HepG2 (cell line): Measurements from ENCODE around the gene MTA3. TPM values are rescaled to one million over a fixed set of nuclear protein-coding genes. Genes with fewer than 3 reads are reported as not detected.

ENCODE experiments used
- CEBPB ChIP-seq: IDR thresholded peaks from 2 replicates; pipeline ENCODE4 v1.6.1; 2011; ENCODE audit warnings: low read depth, low read length, improper control_type of control experiment, borderline replicate concordance
- HOXA9 ChIP-seq: sonication (generic); formaldehyde crosslinking; IDR thresholded peaks from 2 replicates; pipeline ENCODE4 v1.8.1; 2022; ENCODE audit warnings: missing genetic modification reagents, mild to moderate bottlenecking, moderate library complexity, borderline replicate concordance
- IKZF5 ChIP-seq: IDR thresholded peaks from 2 replicates; pipeline ENCODE4 v1.6.1; 2018; ENCODE audit warnings: missing genetic modification reagents, mild to moderate bottlenecking, missing compliant biosample characterization
- MED1 ChIP-seq: sonication (generic); formaldehyde crosslinking; IDR thresholded peaks from 2 replicates; pipeline ENCODE4 v1.4.0; 2020; ENCODE audit warnings: missing genetic modification reagents
- NAIF1 ChIP-seq: sonication (generic); formaldehyde crosslinking; IDR thresholded peaks from 2 replicates; pipeline ENCODE4 v1.5.0; 2020; ENCODE audit warnings: mild to moderate bottlenecking, missing genetic modification reagents, borderline replicate concordance
- NR2F1 ChIP-seq, 2 experiments: fragments of 450-650 bp in 1 of 2; formaldehyde crosslinking in 1 of 2; IDR thresholded peaks; 2 replicates each; pipeline versions ENCODE4 v1.5.0 to v1.6.1; 2016 to 2020; ENCODE audit warnings: mild to moderate bottlenecking in 1 of 2, missing compliant biosample characterization in 1 of 2, missing genetic modification reagents in 1 of 2, moderate library complexity in 1 of 2
- SNAPC2 ChIP-seq: sonication (generic); formaldehyde crosslinking; IDR thresholded peaks from 2 replicates; pipeline ENCODE4 v1.8.1; 2022; ENCODE audit warnings: mild to moderate bottlenecking, missing genetic modification reagents
- ZBTB7B ChIP-seq: sonication (generic); formaldehyde crosslinking; IDR thresholded peaks from 2 replicates; pipeline ENCODE4 v1.4.0; 2020; ENCODE audit warnings: missing genetic modification reagents
- ZNF292 ChIP-seq: sonication (generic); formaldehyde crosslinking; IDR thresholded peaks from 2 replicates; pipeline ENCODE4 v1.8.1; 2022; ENCODE audit warnings: mild to moderate bottlenecking, low read depth, missing genetic modification reagents, borderline replicate concordance
- ZNF710 ChIP-seq: sonication (generic); formaldehyde crosslinking; IDR thresholded peaks from 2 replicates; pipeline ENCODE4 v1.5.0; 2020; ENCODE audit warnings: mild to moderate bottlenecking, missing genetic modification reagents, borderline replicate concordance
- polyA plus RNA-seq, 8 experiments: library from polyadenylated mRNA; depleted of rRNA in 3 of 8; stranded (reverse) in 7 of 8; unstranded in 1 of 8; fragments of >200 nt; fragmentation: Illumina TruSeq in 4 of 8; extraction: Trizol in 4 of 8; gene quantifications; 2 replicates each; pipeline versions ENCODE4 v1.2.1 to v1.2.3, GENCODE V29; 2011 to 2016; ENCODE audit warnings: low read depth in 4 of 8, missing spikeins in 1 of 8, mixed read lengths in 1 of 8; ENCODE audit not compliant: insufficient read depth in 1 of 8
- total RNA-seq, 5 experiments: library from RNA; depleted of rRNA; stranded (reverse); fragments of >200 nt; fragmentation: Illumina TruSeq; extraction: Trizol; gene quantifications; 2 replicates each; pipeline ENCODE4 v1.2.3, GENCODE V29; 2016; ENCODE audit warnings: low read depth in 1 of 5

The MTA3 gene
- total and polyA plus RNA-seq, 2 of the 13 experiments (the other 11 are each of a cell fraction or from before 2014, with no cell fraction given), result 48.8 to 77.8 TPM

DNA sequence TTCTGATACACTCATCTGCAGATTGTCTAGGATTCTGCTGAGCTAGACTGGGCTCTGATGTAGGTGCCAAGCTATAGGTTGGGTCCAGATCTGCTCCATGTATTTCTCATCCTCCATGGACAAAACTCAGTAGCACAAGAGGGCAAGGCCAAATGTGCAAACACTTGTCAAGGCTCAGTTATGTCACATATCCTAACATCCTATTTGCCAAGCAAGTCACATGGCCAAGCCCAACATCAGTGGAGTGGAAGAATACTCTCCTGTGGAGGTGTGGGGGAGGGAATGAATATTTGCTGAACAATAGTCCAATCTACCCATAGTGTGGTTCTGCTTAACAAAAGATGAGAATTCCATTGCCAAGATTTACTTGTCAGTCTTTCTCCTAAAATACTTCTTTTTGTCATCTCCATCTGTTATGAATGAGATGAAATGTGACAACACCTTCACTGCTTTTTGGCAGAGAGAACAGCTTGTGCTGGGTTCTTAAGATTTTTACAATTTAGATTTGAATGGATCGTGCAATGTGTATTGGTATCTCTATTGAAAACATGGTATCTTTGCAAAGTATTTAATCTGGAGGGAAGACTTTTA, 105.7 kb downstream of the MTA3 start (continued):
- peak; percentile 54; the same call in 1 of the 2 replicates for TF ChIP-seq SNAPC2 (CRISPR knock-in tag)
- TF ChIP-seq ZNF710 (CRISPR knock-in tag), result no peak
- TF ChIP-seq HOXA9 (CRISPR knock-in tag), result no peak
- peak; percentile 16; the same call in 1 of the 2 replicates for TF ChIP-seq CEBPB
- no peak for TF ChIP-seq ZBTB7B
- no peak for TF ChIP-seq NAIF1 (CRISPR knock-in tag)
- TF ChIP-seq MED1, result peak; percentile 52; the same call in 1 of the 2 replicates
- TF ChIP-seq ZNF292, result no peak
- TF ChIP-seq NR2F1 (CRISPR knock-in tag; IDR thresholded peaks at IDR 0.05), result no peak
- TF ChIP-seq IKZF5, result no peak
